NT2/D1 (cell line): ENCODE measurements around the gene LEMD1.

ENCODE experiments used
- DNase-seq: peaks from one replicate; pipeline ENCODE4 v3.0.0-alpha.2; 2011; ENCODE audit warnings: low read depth, low spot score
- H3K27me3 ChIP-seq: 2 replicates; pipeline ENCODE4 v1.6.0; 2011; ENCODE audit warnings: mild to moderate bottlenecking; ENCODE audit not compliant: insufficient read length, insufficient read depth
- H3K36me3 ChIP-seq: 2 replicates; pipeline ENCODE4 v1.6.1; 2011; ENCODE audit warnings: mild to moderate bottlenecking, low read length, mixed read lengths; ENCODE audit not compliant: insufficient read depth, insufficient read length
- H3K4me1 ChIP-seq: 2 replicates; pipeline ENCODE4 v1.5.1; 2011; ENCODE audit not compliant: insufficient read depth, insufficient read length
- H3K4me3 ChIP-seq: 2 replicates; pipeline ENCODE4 v1.5.1; 2011; ENCODE audit warnings: low read depth; ENCODE audit not compliant: insufficient read length
- H3K9ac ChIP-seq: 2 replicates; pipeline ENCODE4 v1.6.0; 2011; ENCODE audit warnings: low read depth; ENCODE audit not compliant: insufficient read length
- H3K9me3 ChIP-seq: 2 replicates; pipeline ENCODE4 v1.5.1; 2011; ENCODE audit warnings: mild to moderate bottlenecking, low read length; ENCODE audit not compliant: insufficient read depth
- SUZ12 ChIP-seq: IDR thresholded peaks from 2 replicates; pipeline ENCODE4 v1.6.1; 2011; ENCODE audit not compliant: insufficient read length, insufficient read depth; ENCODE audit errors: extremely low read depth
- YY1 ChIP-seq: IDR thresholded peaks from 2 replicates; pipeline ENCODE4 v1.6.1; 2011; ENCODE audit not compliant: insufficient read length, insufficient read depth
- ZNF274 ChIP-seq: IDR thresholded peaks from 2 replicates; pipeline ENCODE4 v1.6.1; 2011; ENCODE audit warnings: mild to moderate bottlenecking, low read depth, low read length

The LEMD1 gene

GRCh38 chr1:205340676-205341075, 81.2 kb downstream of the LEMD1 start:
- H3K4me3 ChIP-seq, result no peak overlapping the region
- H3K9ac ChIP-seq, result no peak overlapping the region
- H3K9me3 ChIP-seq, result no peaks in the 10 kb centered on the region
- peaks cover 12% of the 10 kb centered on the region for H3K4me1 ChIP-seq
- no peaks in the 10 kb centered on the region for H3K36me3 ChIP-seq
- no peak for TF ChIP-seq SUZ12
- no peak for DNase-seq
- H3K27me3 ChIP-seq, result peaks cover 42% of the 10 kb centered on the region

GRCh38 chr1:205339717-205340116, 82.1 kb downstream of the LEMD1 start:
- peaks cover 11% of the 10 kb centered on the region for H3K4me1 ChIP-seq
- no peak overlapping the region for H3K4me3 ChIP-seq
- peaks cover 32% of the 10 kb centered on the region for H3K27me3 ChIP-seq
- no peaks in the 10 kb centered on the region for H3K36me3 ChIP-seq
- DNase-seq, result no peak
- no peak for TF ChIP-seq YY1
- TF ChIP-seq ZNF274, result no peak
- TF ChIP-seq SUZ12, result no peak
- no peak overlapping the region for H3K9ac ChIP-seq
- no peaks in the 10 kb centered on the region for H3K9me3 ChIP-seq

- H3K36me3 ChIP-seq, result no peaks in the 10 kb centered on the region
- no peaks in the 10 kb centered on the region for H3K9me3 ChIP-seq
- H3K4me1 ChIP-seq, result peaks cover 9% of the 10 kb centered on the region
- H3K27me3 ChIP-seq, result peaks cover 27% of the 10 kb centered on the region
- H3K9ac ChIP-seq, result no peak overlapping the region
- DNase-seq, result no peak
- no peak overlapping the region for H3K4me3 ChIP-seq
- no peak for TF ChIP-seq YY1
- no peak for TF ChIP-seq ZNF274
- no peak for TF ChIP-seq SUZ12
Measured at GRCh38 chr1:205339197-205339702, 82.6 kb downstream of the LEMD1 start.

- DNase-seq, result no peak
- Histone ChIP-seq H3K9me3 (no peaks in the 10 kb centered on the region), H3K4me3 (no peak overlapping the region), H3K27me3 (peaks cover 15% of the 10 kb centered on the region), H3K36me3 (no peaks in the 10 kb centered on the region), H3K9ac (no peak overlapping the region), H3K4me1 (peaks cover 5% of the 10 kb centered on the region)
- TF ChIP-seq YY1, result no peak
- TF ChIP-seq SUZ12, result no peak
- TF ChIP-seq ZNF274, result no peak
Measured at GRCh38 chr1:205338011-205338410, 83.8 kb downstream of the LEMD1 start.

- no peaks in the 10 kb centered on the region for H3K36me3 ChIP-seq
- TF ChIP-seq ZNF274 (no peak), SUZ12 (no peak)
- no peaks in the 10 kb centered on the region for H3K9me3 ChIP-seq
- DNase-seq, result no peak
- H3K4me1 ChIP-seq, result peaks cover 2% of the 10 kb centered on the region
- H3K9ac ChIP-seq, result no peak overlapping the region
- no peak overlapping the region for H3K4me3 ChIP-seq
- peaks cover 10% of the 10 kb centered on the region for H3K27me3 ChIP-seq
Measured at GRCh38 chr1:205337481-205337880, 84.4 kb downstream of the LEMD1 start.

GRCh38 chr1:205335692-205336091, 86.2 kb downstream of the LEMD1 start:
- TF ChIP-seq SUZ12, result no peak
- TF ChIP-seq ZNF274, result no peak
- no peak for TF ChIP-seq YY1
- H3K27me3 ChIP-seq, result peaks cover 4% of the 10 kb centered on the region
- peak; percentile 88 for DNase-seq
- peaks cover 2% of the 10 kb centered on the region for H3K4me1 ChIP-seq
- H3K9ac ChIP-seq, result no peak overlapping the region
- H3K36me3 ChIP-seq, result no peaks in the 10 kb centered on the region
- H3K4me3 ChIP-seq, result no peak overlapping the region
- H3K9me3 ChIP-seq, result no peaks in the 10 kb centered on the region

- Histone ChIP-seq H3K9ac (no peak overlapping the region), H3K4me1 (peaks cover 3% of the 10 kb centered on the region), H3K9me3 (no peaks in the 10 kb centered on the region), H3K36me3 (no peaks in the 10 kb centered on the region), H3K27me3 (peaks cover 16% of the 10 kb centered on the region), H3K4me3 (no peak overlapping the region)
- TF ChIP-seq YY1, result no peak
- TF ChIP-seq SUZ12, result no peak
- TF ChIP-seq ZNF274, result no peak
- DNase-seq, result no peak
Measured at GRCh38 chr1:205332015-205332791, 89.7 kb downstream of the LEMD1 start.
